ENCODE results near the gene ANKRD53.

Gene ANKRD53, protein sequence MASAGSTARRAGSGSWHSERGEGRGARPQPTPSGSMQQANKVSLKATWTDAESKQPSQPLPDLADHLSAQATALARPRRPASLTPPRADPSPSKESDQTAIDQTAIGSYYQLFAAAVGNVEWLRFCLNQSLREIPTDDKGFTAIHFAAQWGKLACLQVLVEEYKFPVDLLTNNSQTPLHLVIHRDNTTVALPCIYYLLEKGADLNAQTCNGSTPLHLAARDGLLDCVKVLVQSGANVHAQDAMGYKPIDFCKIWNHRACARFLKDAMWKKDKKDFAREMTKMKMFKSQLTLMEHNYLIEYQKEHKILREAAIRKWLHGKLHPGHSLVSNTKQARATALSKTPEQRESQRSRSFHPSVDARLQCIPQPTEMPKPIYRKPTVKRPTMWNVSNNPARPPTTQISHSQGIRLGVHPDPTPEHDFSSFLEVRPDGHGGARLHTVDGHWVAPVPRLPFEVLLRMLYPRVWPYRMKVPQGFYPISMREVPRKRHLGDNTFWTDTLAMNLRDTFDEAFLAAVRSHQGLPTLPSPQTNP

DNA sequence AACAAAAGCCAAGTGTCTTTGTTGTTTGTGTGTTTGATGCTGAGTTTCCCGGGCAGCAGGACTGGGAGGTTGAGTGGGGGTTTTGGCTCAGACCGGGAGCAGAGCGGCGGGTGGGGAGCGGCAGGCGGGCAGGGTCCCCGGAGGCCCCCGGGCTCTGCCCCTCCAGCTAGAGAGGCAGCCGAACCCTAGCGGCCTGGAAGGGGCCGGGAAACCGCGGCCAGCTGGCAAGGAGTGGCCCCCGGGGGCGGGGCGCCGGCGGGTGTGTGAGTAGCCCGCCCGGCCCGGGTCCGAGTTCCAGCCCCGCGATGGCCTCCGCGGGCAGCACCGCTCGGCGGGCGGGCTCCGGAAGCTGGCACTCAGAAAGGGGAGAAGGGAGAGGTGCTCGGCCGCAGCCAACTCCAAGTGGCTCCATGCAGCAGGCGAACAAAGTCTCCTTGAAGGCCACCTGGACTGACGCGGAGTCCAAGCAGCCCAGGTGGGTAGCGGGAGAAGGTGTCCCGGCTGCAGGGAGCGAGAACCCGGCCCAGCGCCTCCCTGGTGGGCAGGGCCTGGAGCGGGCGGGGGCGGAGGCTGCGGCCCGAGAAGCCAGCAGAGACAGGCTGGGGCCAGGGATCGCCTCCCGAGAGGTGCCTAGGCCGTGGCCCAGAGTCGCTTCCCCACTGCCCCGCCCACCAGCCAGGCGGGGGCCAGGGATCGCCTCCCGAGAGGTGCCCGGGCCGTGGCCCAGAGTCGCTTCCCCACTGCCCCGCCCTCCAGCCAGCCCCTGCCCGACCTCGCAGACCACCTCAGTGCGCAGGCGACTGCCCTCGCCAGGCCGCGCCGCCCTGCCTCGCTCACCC lies at the start of gene ANKRD53:
Gene ANKRD53 (plus strand): TSS at position 290 of the 839 bp plus-strand sequence. CDS start 16 bp downstream, at position 306.
- peak; percentile 70 for DNase-seq (ENCODE audit: low spot score)

DNA sequence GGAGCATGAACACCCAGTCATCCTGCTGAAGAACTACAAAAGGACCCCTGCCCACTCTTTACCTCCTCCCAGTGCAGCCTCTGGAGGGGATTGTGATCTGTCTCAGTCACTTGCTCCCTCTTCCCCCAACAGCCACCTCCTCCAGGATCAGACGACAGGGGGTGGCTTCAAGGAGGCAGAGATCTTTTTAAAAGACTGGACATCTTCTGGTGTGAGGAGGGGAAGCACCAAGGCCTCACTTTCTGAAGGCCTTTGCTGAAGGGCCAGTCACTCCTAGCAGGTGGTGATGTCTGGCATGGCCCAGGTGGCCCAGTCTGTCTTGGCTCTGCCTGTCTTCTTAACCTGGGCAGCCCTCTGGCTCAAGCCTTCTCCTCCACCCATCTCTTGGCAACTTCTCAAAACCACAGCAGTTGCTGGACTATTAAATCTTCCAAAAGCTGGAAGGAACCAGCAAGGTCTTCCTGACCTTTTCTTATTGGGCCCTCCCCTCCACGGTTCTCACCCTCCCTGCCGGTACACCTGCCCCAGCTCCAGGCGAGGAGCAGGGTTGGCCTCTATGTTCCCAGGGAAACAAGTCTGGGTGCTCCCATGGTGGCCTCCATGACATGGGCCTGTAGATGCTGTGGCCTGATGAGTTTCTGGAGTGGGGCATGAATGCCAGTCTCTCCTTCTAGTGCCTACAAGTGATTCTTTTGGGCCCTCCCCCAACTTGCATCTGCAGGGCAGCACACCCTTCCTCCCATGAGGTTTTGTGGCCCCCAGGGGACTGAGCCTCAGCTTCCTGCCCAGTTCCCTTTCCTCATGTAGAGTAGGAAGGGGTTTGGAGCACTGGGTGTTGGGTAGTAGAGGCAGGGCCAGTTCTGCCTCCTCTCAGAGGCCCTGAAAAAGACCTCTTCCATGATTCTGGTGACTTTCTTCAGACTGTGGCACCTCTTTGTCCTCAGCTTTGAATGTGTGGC lies 47.8 kb upstream of the ANKRD53 start:
- no peak for DNase-seq (ENCODE audit: low spot score)

DNA sequence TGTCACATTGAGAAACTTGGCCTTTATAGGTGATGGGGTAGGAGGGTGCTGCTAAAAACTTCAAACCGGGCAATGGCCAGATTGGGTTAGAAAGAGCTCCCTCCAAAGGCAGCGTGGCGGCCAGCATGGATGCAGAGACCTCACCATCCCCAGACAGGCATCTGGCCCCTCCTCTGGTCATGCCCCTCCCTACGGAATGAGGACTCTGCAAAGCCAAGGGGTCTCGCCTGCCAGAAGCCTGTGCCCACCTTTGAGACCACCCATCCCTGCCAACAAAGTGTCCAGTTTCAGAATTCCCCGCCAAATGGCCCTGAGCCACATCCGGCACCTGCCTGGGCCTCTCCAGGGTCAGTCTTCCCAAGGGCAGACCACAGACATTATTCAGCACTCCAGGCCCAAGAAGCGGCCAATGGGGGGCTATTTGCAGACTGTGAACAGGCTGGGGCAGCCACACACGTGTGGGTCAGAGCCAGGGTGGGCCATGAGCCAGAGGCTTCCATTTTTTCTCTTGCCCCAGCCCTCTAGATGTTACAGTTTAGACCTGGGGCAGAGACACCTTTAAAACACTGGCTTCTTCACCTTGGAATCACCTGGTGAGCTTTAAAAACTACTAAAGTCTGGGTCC lies 46.9 kb upstream of the ANKRD53 start:
- peak; percentile 43 for DNase-seq (ENCODE audit: low spot score)

DNA sequence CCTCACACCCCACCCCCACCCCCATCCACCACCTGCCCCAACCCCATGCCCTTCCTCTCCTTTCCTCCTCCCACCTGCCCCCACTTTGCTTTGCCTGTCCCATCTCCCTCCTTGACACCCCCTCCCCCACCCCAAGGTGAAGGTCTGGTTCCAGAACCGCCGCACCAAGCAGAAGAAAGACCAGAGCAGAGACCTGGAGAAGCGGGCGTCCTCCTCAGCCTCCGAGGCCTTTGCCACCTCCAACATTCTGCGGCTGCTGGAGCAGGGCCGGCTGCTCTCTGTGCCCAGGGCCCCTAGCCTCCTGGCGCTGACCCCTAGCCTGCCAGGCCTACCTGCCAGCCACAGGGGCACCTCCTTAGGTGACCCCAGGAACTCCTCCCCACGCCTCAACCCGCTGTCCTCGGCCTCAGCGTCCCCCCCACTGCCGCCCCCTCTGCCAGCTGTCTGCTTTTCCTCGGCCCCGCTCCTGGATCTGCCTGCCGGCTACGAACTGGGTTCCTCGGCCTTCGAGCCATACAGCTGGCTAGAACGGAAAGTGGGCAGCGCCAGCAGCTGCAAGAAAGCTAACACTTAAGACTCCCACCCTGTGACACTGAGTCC lies 45.7 kb upstream of the ANKRD53 start:
- no peak for DNase-seq (ENCODE audit: low spot score)

DNA sequence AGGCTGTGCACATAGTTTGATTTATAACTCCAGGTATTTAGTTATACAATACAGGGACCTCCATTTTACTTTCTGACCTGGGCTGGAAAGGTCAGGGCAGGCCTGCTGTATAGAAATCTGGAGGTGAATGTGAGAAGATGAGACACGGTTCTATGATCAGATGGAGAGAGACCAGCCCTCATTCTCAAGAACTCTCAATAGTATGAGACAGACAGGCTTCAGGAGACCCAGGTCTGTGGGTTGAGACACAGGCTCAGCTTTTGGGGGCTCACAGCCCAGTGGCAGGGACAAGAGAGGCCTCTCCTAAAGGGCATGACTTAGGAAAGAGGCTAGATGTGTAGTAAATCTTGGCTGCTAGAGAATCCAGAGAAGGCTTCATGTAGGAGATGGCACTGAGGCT lies 43.4 kb upstream of the ANKRD53 start:
- no peak for DNase-seq (ENCODE audit: low spot score)

DNA sequence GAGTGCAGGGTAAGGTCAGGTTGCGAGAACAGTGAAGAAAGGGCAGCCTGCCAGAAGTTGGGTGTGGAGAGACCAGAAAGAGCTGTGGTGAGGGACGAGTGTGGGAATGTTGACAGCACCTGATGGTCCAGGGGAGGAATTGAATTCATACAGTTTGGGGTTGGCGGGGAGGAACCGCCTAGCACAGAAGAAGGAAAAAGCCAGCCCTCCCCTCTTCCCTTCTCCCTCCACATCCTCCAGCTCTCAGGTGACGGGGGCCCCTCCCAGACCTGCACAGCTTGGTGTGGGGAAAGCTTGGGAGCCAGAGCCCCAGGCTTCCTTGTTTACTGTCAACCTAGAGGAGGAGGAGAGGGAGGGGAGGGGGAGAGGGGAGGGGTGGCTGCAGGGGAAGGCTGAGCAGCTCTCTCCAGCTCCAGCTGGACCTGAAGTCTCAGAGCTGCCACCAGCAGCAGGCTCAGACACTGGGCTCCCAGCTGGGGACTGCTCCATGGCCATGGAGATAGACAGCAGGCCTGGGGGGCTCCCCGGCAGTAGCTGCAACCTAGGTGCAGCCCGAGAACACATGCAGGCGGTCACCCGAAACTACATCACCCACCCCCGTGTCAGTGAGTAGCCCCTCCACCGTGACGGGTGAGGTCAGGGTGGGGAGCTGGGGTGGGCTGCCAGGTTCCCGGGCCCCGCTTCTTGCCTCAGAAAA lies 42.8 kb upstream of the ANKRD53 start, which contains the start of gene ATP6V1B1:
Gene ATP6V1B1 (plus strand): TSS at position 433 of the 697 bp plus-strand sequence. CDS start 55 bp downstream, at position 488.
- DNase-seq (ENCODE audit: low spot score), result peak; percentile 34

DNA sequence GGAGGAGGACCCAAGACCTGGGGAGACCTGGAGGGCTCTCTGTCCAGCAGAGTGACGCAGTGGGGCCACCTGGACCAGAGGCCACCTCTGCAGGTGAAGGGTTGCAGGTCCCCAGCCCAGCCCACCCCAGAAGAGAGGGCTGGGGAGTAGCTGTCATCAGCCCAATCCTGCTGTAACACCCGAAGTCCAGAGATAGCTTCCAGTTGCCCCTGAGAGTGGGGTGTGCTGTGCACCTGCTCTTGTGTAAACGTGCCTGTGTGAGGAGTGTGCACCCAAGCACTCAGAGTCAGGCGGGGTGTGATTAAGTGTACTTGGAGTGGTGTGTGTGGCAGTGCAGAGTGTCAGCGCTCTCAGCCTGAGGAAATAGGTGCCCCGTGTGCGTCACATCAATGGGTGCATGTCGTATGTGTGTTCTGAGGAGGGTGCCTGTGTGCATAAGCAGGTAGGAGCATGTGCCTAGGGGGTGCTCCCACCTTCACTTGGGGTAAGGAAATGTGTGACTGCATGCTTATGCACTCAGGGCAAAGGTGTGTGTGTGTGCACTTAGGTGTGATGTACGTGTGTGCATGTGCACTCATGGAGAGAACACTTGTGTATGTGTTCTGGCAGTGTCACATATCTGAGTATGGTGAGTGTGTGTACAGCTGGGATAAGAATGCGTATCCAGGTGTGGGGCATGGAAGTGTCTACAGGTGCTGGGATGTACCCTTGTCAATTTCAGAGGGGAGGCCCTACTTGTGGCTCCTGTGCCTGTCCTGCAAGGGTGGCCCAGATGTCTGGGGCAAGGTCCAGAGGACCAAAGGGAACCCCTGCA lies 42.1 kb upstream of the ANKRD53 start:
- DNase-seq (ENCODE audit: low spot score), result no peak

DNA sequence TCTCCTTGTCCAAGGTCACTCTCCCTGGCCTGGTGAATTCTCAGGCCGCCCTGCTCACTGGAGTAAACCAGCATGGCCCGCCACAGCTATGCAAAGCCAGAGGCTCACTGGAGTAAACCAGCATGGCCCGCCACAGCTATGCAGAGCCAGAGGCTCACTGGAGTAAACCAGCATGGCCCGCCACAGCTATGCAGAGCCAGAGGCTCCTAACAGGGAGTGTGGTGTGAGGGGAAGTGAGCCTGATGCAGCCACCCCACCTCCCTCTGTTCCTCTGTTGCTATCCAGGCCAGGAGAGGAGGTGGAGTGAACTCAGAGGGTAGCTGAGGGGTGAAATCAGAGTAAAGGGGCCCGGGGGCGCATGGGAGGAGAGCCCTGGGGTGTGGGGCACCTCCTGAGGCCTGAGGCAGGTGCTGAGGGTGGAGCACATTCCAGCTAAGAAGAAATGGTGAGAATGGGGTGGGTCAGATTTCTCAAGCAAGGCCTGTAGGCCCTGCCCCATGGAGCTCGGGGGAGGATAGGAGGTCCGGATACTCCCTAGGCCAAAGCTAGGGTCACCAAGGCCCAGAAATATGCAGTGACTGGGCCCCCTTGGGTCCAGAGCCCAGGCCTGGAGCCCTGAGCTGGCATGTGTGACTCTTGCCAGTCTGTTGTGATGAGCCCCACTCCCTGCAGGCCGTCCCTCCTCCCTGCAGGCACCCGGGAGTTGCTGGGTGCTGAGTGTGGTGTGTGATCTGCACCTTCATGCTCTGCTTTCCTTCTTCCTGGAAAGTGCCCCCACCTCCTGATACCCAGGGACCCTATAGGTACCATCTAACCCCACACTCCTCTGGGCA lies 41.2 kb upstream of the ANKRD53 start:
- DNase-seq (ENCODE audit: low spot score), result no peak

DNA sequence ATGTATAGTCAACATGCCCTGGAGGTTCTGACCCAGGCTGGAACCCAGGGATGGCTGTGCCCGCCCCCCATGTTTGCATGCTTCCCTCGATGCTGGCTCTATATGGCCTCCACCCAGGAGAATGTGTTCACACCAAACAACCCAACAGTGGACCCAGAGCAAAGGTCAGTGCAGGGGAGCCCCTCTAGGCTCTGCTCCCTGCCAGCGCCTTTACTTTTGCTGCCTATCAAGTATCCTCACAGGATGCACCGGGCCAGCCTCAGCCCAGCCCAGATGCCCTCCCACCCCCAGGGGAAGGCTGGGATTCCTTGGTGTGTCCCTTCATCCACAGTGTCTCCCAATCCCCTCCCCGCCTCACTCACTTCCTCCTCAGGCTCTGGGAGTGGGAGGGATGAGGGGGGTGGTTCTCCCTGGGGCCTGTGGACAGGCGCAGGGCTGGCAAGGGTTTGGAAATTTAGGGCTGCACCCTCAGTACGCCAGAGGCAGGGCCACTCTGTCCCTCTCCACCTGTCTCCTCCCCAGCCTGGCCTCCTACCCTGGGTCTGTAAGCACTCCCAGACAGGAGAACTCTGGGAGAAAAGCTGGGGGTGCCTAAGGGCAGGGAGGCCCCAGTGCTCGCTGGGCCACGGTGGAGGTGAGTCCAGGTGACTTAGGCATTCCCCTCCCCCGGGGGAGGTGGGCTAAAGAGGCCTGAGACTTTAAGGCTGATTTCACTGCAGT lies 40.4 kb upstream of the ANKRD53 start:
- DNase-seq (ENCODE audit: low spot score), result no peak

DNA sequence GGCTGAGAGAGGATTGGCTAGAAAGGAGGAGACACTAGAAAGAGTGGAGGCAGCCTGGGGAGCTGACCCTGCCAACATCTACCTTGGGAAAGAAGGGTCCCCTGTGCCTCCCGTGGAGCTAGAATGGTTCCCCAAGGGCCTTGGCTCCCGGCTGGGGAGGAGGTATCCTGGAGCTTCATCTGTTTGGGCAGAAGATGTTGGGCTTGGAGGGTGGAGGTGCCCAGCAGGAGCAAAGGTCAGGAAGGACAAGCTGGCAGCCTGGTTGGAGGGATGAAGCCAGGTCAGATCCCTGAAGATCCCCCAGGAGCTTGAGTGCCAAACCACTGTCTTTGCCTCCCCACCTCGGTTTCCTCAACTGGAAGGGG lies 39.9 kb upstream of the ANKRD53 start:
- DNase-seq (ENCODE audit: low spot score), result no peak

DNA sequence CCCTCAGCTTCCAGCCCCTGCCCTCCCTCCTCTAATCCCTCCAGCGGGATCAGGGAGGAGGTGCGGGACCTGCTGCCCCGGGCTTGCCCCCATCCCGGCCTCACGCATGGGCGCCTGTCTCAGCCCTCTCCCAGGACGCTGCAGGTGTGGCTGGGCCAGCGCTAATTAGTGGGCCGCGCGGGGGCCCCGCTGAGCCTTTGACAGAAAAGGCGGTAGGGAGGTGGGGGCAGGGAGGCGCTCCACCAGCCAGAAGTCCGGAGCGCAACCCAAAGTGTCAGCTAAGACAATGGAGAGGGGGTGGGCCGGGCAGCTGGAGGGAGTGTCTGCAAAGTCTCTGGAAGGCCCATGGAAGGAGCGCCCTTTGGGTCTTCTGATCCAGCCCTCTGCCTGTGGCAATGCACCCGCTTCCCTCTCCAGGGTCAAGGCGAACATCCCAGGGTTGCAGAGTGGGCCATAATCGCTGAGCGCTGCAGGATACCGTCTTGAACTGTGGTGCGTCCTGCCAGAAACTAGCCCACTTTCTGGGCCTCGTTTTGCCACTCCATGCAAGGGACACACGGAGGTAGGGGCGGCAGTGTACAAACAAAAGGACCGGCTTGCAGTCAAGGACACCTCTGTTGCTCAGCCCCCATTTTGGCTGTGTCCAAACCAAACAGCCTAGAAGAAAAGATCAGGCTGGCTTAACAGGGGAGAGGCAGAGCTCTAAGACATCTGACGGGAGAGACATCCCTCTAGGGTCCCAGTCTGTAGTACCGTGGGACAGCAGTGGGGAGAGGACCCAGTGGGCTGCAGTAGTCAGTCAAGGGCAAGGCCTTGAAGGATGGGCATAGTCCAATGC lies 39.2 kb upstream of the ANKRD53 start:
- peak; percentile 71 for DNase-seq (ENCODE audit: low spot score)

DNA sequence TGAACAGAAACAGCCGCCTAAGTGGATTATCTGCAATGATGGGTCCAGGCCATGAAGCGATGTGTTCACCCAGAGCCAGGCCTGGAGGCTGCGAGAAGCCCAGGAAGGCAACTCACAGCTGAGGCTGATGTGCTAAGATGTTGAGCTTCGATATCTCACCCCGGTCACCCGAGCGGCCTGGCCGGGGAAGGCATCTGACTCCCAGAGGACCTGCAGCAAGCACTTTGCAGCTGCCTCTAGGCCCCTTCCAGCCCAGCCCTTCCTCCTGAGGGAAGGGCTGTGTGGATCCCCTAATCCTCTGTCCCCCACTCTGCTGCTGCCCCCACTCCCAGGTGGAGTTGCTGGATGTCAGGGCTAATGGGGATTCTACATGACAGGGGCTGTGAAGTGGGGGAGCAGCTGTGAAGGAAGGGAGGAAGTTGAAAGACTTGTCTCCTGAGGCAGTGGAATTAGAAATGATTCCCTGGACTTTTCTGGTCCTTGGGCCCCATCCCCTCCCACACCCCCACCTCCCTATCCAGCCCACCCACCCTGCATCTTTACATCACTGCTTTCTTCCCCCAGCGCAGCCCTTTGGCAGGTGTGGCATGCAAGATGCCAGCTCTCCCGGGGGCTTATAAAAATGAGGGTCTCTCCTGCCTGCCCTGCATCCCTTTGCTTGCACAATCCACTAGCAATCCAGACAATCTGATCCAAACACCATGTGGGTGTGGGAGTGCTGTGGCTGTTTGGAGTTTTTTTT lies 38.4 kb upstream of the ANKRD53 start:
- DNase-seq (ENCODE audit: low spot score), result no peak

DNA sequence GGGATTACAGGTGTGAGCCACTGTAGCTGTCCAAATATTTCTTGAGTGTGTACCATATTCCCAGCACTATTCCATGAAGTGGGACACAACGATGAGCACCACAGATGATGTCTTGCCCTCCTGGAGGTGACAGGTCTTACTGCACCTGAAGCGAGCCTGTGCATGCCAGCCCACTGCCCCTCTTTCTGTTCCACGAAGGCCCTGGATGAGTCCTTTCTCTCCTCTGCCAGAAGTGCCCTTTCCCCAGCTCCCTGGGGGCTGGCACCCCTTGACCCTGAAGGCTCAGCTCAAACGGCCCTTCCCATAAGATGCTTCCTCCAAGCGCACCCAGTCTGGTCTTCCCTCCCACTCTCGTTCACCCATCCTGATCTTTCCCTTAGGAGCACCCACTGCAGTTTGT lies 37.2 kb upstream of the ANKRD53 start:
- no peak for DNase-seq (ENCODE audit: low spot score)

DNA sequence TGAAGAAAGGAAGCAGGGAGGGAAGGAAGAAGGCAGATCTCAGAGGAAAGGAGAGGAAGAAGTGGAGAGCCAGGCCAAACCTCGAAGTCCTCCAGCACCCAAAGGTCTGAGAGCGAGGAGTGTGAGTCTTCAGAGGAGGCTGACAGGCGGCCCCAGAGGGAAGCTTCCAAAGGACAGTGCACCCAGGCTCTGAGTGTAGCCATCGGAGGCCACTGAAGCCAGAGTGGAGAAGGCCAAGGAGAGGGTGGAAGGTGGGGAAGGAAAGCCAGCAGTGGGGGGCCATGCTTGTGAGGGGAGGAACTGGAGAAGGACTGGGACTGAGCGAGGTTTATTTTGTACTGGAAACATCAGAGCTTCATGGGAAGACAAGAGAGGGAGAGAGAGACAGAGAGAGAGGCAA lies 36.7 kb upstream of the ANKRD53 start:
- no peak for DNase-seq (ENCODE audit: low spot score)

DNA sequence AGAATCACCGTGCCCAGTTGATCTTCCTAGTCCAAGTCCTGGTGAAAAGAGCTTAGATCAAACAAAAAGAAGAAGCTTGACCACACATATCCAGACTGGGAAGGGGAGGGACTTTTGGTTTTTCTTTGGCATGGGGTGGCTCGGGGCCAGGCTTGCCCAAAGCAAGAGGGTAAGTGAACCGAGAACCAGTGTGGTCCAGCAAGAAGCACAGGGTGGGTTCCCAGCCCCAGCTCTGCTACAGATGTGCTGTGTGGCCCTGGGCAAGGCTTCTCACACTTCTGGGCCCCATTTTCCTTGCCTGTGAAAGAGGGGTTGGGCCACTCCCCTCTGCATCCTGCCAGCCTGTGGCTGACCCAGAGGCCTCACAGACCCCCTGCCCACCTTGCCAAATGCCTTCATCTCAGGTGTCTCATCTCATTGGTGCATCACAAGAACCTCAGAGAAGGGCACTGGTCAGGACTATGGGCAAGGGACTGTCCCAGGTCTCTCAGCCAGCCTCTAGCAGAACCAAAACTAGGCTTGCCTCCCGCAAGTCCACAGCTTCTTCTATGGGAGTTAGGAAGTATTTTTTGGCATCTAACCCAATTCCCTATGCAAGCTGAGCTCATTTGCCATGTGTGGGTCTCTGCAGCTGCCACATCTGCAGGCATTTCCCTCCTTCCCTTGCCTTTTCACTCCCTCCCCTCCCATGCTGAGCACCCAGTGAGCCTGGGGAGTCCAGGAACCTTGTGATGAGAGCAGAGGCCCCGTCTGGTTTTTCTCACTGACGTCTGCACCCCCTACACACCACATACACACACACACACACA lies 35.8 kb upstream of the ANKRD53 start:
- no peak for DNase-seq (ENCODE audit: low spot score)
